K562 treated with DMSO at 1 percent for 48 hours (cell line): ENCODE data around the gene SARM1. TPM values are rescaled to one million over a fixed set of nuclear protein-coding genes. Genes with fewer than 3 reads are reported as not detected.

ENCODE experiments used
- total RNA-seq: library from RNA; unstranded; fragments of 300-600 nt; gene quantifications from 2 replicates; pipeline ENCODE4 v1.2.3, GENCODE V29; 2022; ENCODE audit warnings: low replicate concordance; ENCODE audit errors: extremely low read depth

SARM1 gene
- total RNA-seq: not detected in 2 replicates

GRCh38 chr17:28371245-28372202 is at the start of gene SARM1:
Gene SARM1 (plus strand): TSS chr17:28371694. CDS start chr17:28372033, 339 bp downstream.

GRCh38 chr17:28335201-28335958 is 36.1 kb upstream of the SARM1 start, which contains the start of the genes IFT20 and TNFAIP1:
Gene IFT20 (minus strand): TSS chr17:28335472. CDS start chr17:28331985, 3,487 bp downstream.
Gene TNFAIP1 (plus strand): TSS chr17:28335761. CDS start chr17:28339522, 3,761 bp downstream.

GRCh38 chr17:28357061-28357900 is 14.2 kb upstream of the SARM1 start, which contains the start of gene POLDIP2:
Gene POLDIP2 (minus strand): TSS chr17:28357527. CDS start chr17:28357448, 79 bp downstream.

DNA sequence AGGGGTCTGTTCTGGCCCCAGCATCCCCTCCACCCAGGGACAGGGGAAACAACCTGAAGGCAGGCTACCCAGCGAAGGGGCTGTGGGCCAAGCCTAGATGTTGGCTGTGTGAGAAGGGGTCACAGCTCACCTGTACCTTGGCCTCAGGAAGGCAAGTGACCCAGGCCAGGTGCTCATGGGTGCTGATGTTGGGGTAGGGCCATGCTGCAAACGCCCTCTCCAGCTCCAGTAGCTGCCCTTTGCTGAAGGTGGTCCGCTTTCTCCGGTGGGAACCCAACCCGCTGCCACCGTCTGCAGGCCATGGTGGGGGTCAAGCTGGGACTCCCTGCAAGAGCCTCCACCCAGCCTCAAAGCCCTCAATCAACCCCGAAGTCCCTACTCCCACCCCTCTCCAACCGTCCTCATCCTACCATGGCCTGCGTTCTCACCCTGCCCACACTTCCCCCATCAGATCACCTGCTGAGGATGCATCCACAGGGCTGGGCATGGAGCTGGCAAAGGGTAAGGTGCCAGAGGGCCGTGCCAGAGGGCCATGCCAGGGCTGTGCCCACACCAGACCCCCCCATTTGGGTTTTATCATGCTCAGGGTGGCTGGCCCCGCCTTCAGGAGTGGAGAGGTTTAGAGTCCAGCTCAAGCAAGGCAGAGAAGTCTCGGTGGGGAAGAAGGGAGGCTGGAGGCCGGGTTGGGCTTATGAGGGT is 6.7 kb upstream of the SARM1 start, which contains the start of gene SEBOX:
Gene SEBOX (minus strand): TSS at position 535 of the 699 bp plus-strand sequence. CDS start 48 bp downstream, at position 487.

GRCh38 chr17:28370035-28370743 is 1.3 kb upstream of the SARM1 start, which contains the start of gene VTN:
Gene VTN (minus strand): TSS chr17:28370307. CDS start chr17:28370203, 104 bp downstream.

GRCh38 chr17:28405632-28406472 is 34.4 kb downstream of the SARM1 start, which contains the start of gene SLC46A1:
Gene SLC46A1 (minus strand): TSS chr17:28406212. CDS start chr17:28406114, 98 bp downstream.

Other genes starting within 250 kb of the SARM1 start
- not detected in 2 replicates for gene TMEM97, start 52.5 kb upstream of the SARM1 start, total RNA-seq
- gene IFT20, start 36.2 kb upstream of the SARM1 start, total RNA-seq: not detected in 2 replicates
- gene TNFAIP1, start 35.9 kb upstream of the SARM1 start, total RNA-seq: not detected in 2 replicates
- not detected in 2 replicates for gene POLDIP2, start 14.2 kb upstream of the SARM1 start, total RNA-seq
- gene SEBOX, start 6.5 kb upstream of the SARM1 start, total RNA-seq: not detected in 2 replicates
- gene VTN, start 1.4 kb upstream of the SARM1 start, total RNA-seq: not detected in 2 replicates
- gene SLC46A1, start 34.5 kb downstream of the SARM1 start, total RNA-seq: not detected in 2 replicates
- gene SLC13A2, start 102.0 kb downstream of the SARM1 start, total RNA-seq: not detected in 2 replicates
- gene FOXN1, start 134.7 kb downstream of the SARM1 start, total RNA-seq: not detected in 2 replicates
- gene UNC119, start 180.9 kb downstream of the SARM1 start, total RNA-seq: not detected in 2 replicates
- gene PIGS, start 199.8 kb downstream of the SARM1 start, total RNA-seq: not detected in 2 replicates
- gene ALDOC, start 205.2 kb downstream of the SARM1 start, total RNA-seq: not detected in 2 replicates
- gene SPAG5, start 227.3 kb downstream of the SARM1 start, total RNA-seq: not detected in 2 replicates
- gene RSKR, start 242.5 kb downstream of the SARM1 start, total RNA-seq: not detected in 2 replicates